H9 (cell line): ENCODE measurements around the gene HLA-DQA1. TPM values are rescaled to one million over a fixed set of nuclear protein-coding genes. Genes with fewer than 3 reads are reported as not detected.
"Not testable (repeated sequence)": the region's sequence is repeated elsewhere in the genome, so short reads cannot be mapped to it uniquely, and the experiment has no call there.

Experiments used
- DNase-seq: peaks from one replicate; pipeline ENCODE4 v3.0.0-alpha.2; 2017
- H2AFZ ChIP-seq: one replicate; pipeline ENCODE4 v1.6.1; 2013; ENCODE audit warnings: mild to moderate bottlenecking, low read length, control low read depth, moderate library complexity
- H2AK5ac ChIP-seq: 2 replicates; pipeline ENCODE4 v1.6.1; 2013; ENCODE audit warnings: low read length, control low read depth, mixed read lengths; ENCODE audit not compliant: insufficient read length
- H2BK120ac ChIP-seq: one replicate; pipeline ENCODE4 v1.6.1; 2013; ENCODE audit warnings: low read depth, mild to moderate bottlenecking, low read length, control low read depth, inconsistent platforms; ENCODE audit not compliant: poor library complexity, severe bottlenecking
- H2BK12ac ChIP-seq: 2 replicates; pipeline ENCODE4 v1.6.1; 2013; ENCODE audit warnings: low read length, control low read depth, mixed read lengths, low read depth; ENCODE audit not compliant: insufficient read length
- H2BK15ac ChIP-seq: 2 replicates; pipeline ENCODE4 v1.6.1; 2013; ENCODE audit warnings: low read depth, low read length, control low read depth
- H2BK20ac ChIP-seq: one replicate; pipeline ENCODE4 v1.6.1; 2013; ENCODE audit warnings: low read depth, mild to moderate bottlenecking, low read length, control low read depth, inconsistent platforms; ENCODE audit not compliant: poor library complexity, severe bottlenecking
- H2BK5ac ChIP-seq: 2 replicates; pipeline ENCODE4 v1.6.1; 2013; ENCODE audit warnings: low read length, control low read depth, mixed read lengths; ENCODE audit not compliant: insufficient read length
- H3K14ac ChIP-seq: 2 replicates; pipeline ENCODE4 v1.6.1; 2013; ENCODE audit warnings: low read length, control low read depth; ENCODE audit not compliant: insufficient read depth
- H3K18ac ChIP-seq: 2 replicates; pipeline ENCODE4 v1.6.1; 2013; ENCODE audit warnings: low read depth, mild to moderate bottlenecking, mixed read lengths, low read length, control low read depth; ENCODE audit not compliant: insufficient read length
- H3K23ac ChIP-seq: 2 replicates; pipeline ENCODE4 v1.6.1; 2013; ENCODE audit warnings: low read length, control low read depth, mixed read lengths, low read depth; ENCODE audit not compliant: insufficient read length
- H3K23me2 ChIP-seq: 2 replicates; pipeline ENCODE4 v1.6.1; 2013; ENCODE audit warnings: low read depth, mild to moderate bottlenecking, mixed read lengths, low read length, control low read depth; ENCODE audit not compliant: insufficient read length, poor library complexity, severe bottlenecking
- H3K27ac ChIP-seq: 2 replicates; pipeline ENCODE4 v1.5.1; 2013; ENCODE audit warnings: low read length, control low read depth, mixed read lengths, low read depth; ENCODE audit not compliant: insufficient read length
- H3K27me3 ChIP-seq: 2 replicates; pipeline ENCODE4 v1.6.1; 2013; ENCODE audit warnings: low read length, control low read depth, inconsistent platforms; ENCODE audit not compliant: insufficient read depth
- H3K4ac ChIP-seq: 2 replicates; pipeline ENCODE4 v1.6.1; 2013; ENCODE audit warnings: low read depth, mild to moderate bottlenecking, control low read depth, inconsistent platforms, low read length, moderate library complexity
- H3K4me1 ChIP-seq: 2 replicates; pipeline ENCODE4 v1.6.1; 2013; ENCODE audit warnings: low read length, control low read depth, inconsistent platforms; ENCODE audit not compliant: insufficient read depth
- H3K4me2 ChIP-seq: 2 replicates; pipeline ENCODE4 v1.6.1; 2013; ENCODE audit warnings: low read length, control low read depth, mixed read lengths; ENCODE audit not compliant: insufficient read length, insufficient read depth
- H3K56ac ChIP-seq: 2 replicates; pipeline ENCODE4 v1.6.1; 2013; ENCODE audit warnings: low read depth, mild to moderate bottlenecking, mixed read lengths, low read length, control low read depth; ENCODE audit not compliant: insufficient read length
- H3K79me1 ChIP-seq: 2 replicates; pipeline ENCODE4 v1.6.1; 2013; ENCODE audit warnings: low read depth, mild to moderate bottlenecking, moderate library complexity, low read length, control low read depth, inconsistent platforms; ENCODE audit not compliant: insufficient read depth, poor library complexity, severe bottlenecking
- H3K79me2 ChIP-seq: 2 replicates; pipeline ENCODE4 v1.6.1; 2013; ENCODE audit warnings: low read length, control low read depth, inconsistent platforms; ENCODE audit not compliant: insufficient read depth
- H3K9ac ChIP-seq: 2 replicates; pipeline ENCODE4 v1.6.1; 2013; ENCODE audit warnings: low read length, control low read depth, mixed read lengths; ENCODE audit not compliant: insufficient read length; ENCODE audit errors: extremely low read depth
- H3K9me3 ChIP-seq: one replicate; pipeline ENCODE4 v1.6.1; 2013; ENCODE audit warnings: low read depth, low read length, inconsistent platforms; ENCODE audit not compliant: control insufficient read depth
- H3T11ph ChIP-seq: one replicate; pipeline ENCODE4 v1.6.1; 2013; ENCODE audit warnings: mild to moderate bottlenecking, low read length, control low read depth, inconsistent platforms
- H4K20me1 ChIP-seq: one replicate; pipeline ENCODE4 v1.6.1; 2013; ENCODE audit not compliant: control insufficient read depth, insufficient read length, insufficient read depth
- H4K5ac ChIP-seq: 2 replicates; pipeline ENCODE4 v1.6.1; 2013; ENCODE audit warnings: low read depth, mild to moderate bottlenecking, mixed read lengths, low read length, control low read depth; ENCODE audit not compliant: insufficient read length
- H4K8ac ChIP-seq: replicated peaks from 2 replicates; pipeline ENCODE4 v1.6.1; 2013; ENCODE audit warnings: low read length, control low read depth, mixed read lengths, low read depth; ENCODE audit not compliant: insufficient read length
- H4K91ac ChIP-seq: 2 replicates; pipeline ENCODE4 v1.6.1; 2013; ENCODE audit warnings: low read depth, mild to moderate bottlenecking, moderate library complexity, mixed read lengths, low read length, control low read depth; ENCODE audit not compliant: insufficient read length
- H3K27ac Mint-ChIP-seq, 3 experiments: 2 replicates in 2 of 3; 3 replicates in 1 of 3; pipeline ENCODE4 v1.8.0; 2020 to 2021; ENCODE audit warnings: mixed read lengths in 3 of 3, mild to moderate bottlenecking in 1 of 3, moderate library complexity in 1 of 3
- H3K27me3 Mint-ChIP-seq: 2 replicates; pipeline ENCODE4 v1.8.0; 2021; ENCODE audit warnings: low read depth, mild to moderate bottlenecking, moderate library complexity, mixed read lengths
- H3K36me3 Mint-ChIP-seq, 3 experiments: 2 replicates in 2 of 3; 3 replicates in 1 of 3; pipeline ENCODE4 v1.8.0; 2020 to 2021; ENCODE audit warnings: low read depth in 3 of 3, mixed read lengths in 3 of 3; ENCODE audit not compliant: insufficient read depth in 1 of 3
- H3K4me1 Mint-ChIP-seq, 2 experiments: 2 replicates each; pipeline ENCODE4 v1.8.0; 2020; ENCODE audit warnings: mixed read lengths in 2 of 2
- H3K4me3 Mint-ChIP-seq, 2 experiments: 2 replicates in 1 of 2; 3 replicates in 1 of 2; pipeline ENCODE4 v1.8.0; 2020 to 2021; ENCODE audit warnings: mild to moderate bottlenecking in 2 of 2, mixed read lengths in 2 of 2, moderate library complexity in 1 of 2
- H3K9me3 Mint-ChIP-seq, 2 experiments: 2 replicates in 1 of 2; 3 replicates in 1 of 2; pipeline ENCODE4 v1.8.0; 2020; ENCODE audit warnings: mild to moderate bottlenecking in 2 of 2, mixed read lengths in 2 of 2, moderate library complexity in 1 of 2
- CTCF ChIP-seq: fragments of 200-600 bp; sonication (generic); conservative IDR thresholded peaks from 3 replicates; pipeline ENCODE4 v1.8.0; 2021; ENCODE audit warnings: antibody characterized with exemption, mild to moderate bottlenecking
- WGBS: extraction: QIAGEN DNeasy Blood & Tissue Kit; methylation state at CpG from one replicate; pipeline ENCODE4 v1.1.7; 2013; ENCODE audit warnings: missing lambda C conversion rate, low lambda C conversion rate, mixed read lengths; ENCODE audit not compliant: insufficient read length; ENCODE audit errors: extremely low coverage; 5-methylcytosine and 5-hydroxymethylcytosine counted together
- total RNA-seq: library from RNA; stranded (reverse); gene quantifications from 2 replicates; pipeline ENCODE4 v1.2.1, GENCODE V29; 2021

HLA-DQA1 gene
- total RNA-seq, 1 experiment from 2014 or later: 1.7 TPM

- H2BK5ac ChIP-seq: no peak overlapping the region
- H3K56ac ChIP-seq: no peak overlapping the region
- no peak overlapping the region for H4K8ac ChIP-seq
- H3K23me2 ChIP-seq: no peaks in the 10 kb centered on the region
- H2AFZ ChIP-seq: no peak overlapping the region
- no peak overlapping the region for H2BK15ac ChIP-seq
- no peak overlapping the region for H3K18ac ChIP-seq
- peaks cover 3 to 7% (median 3%) of the 10 kb centered on the region in 3 experiments; a peak in 6 of 7 replicates for H3K36me3 Mint-ChIP-seq
- no peak overlapping the region for H3K27ac ChIP-seq
- no peak overlapping the region for H2BK12ac ChIP-seq
- H3K9me3 ChIP-seq: no peaks in the 10 kb centered on the region
- H2BK20ac ChIP-seq: no peak overlapping the region
- H3K9ac ChIP-seq: no peak overlapping the region
- H3K4me2 ChIP-seq: no peak overlapping the region
- H3K27me3 Mint-ChIP-seq: peaks cover 12% of the 10 kb centered on the region
- H3K4me3 Mint-ChIP-seq: no peak overlapping the region
- H3K79me2 ChIP-seq: no peaks in the 10 kb centered on the region
- no peak for TF ChIP-seq CTCF
- no peaks in the 10 kb centered on the region for H3K79me1 ChIP-seq
- H3K4me1 Mint-ChIP-seq: peaks cover 20 to 30% of the 10 kb centered on the region in 2 experiments
- no peaks in the 10 kb centered on the region for H3K4me1 ChIP-seq
- no peaks in the 10 kb centered on the region for H4K20me1 ChIP-seq
- H3K14ac ChIP-seq: no peak overlapping the region
- peaks cover 4% of the 10 kb centered on the region; the same call in 1 of the 2 replicates for H3K27me3 ChIP-seq
- no peak overlapping the region for H3T11ph ChIP-seq
- H4K91ac ChIP-seq: no peak overlapping the region
- no peak overlapping the region for H2AK5ac ChIP-seq
- peaks cover 11 to 17% of the 10 kb centered on the region in 2 experiments for H3K9me3 Mint-ChIP-seq
- no peak overlapping the region for H3K23ac ChIP-seq
- H3K4ac ChIP-seq: no peak overlapping the region
- no peak for DNase-seq
- H4K5ac ChIP-seq: no peak overlapping the region
- H3K27ac Mint-ChIP-seq: no peak overlapping the region
- no peak overlapping the region for H2BK120ac ChIP-seq
Measured at GRCh38 chr6:32669893-32670292, 32.7 kb downstream of the HLA-DQA1 start.

GRCh38 chr6:32671908-32672307, 34.7 kb downstream of the HLA-DQA1 start:
- H3K4me3 Mint-ChIP-seq, H3K14ac ChIP-seq: not testable (repeated sequence)

More at GRCh38 chr6:32671908-32672307, 34.7 kb downstream of the HLA-DQA1 start:
- H3K4ac ChIP-seq, H2BK120ac ChIP-seq, H3K79me2 ChIP-seq, H3K27me3 Mint-ChIP-seq, H3K56ac ChIP-seq, H4K20me1 ChIP-seq, H3T11ph ChIP-seq, H3K9ac ChIP-seq, H3K27ac ChIP-seq, H2AK5ac ChIP-seq, DNase-seq, H2AFZ ChIP-seq, H4K5ac ChIP-seq, H2BK5ac ChIP-seq, H3K18ac ChIP-seq, H3K79me1 ChIP-seq, H4K8ac ChIP-seq, H4K91ac ChIP-seq, H2BK12ac ChIP-seq, H2BK20ac ChIP-seq, H3K23me2 ChIP-seq, H3K4me2 ChIP-seq, H3K9me3 ChIP-seq, H2BK15ac ChIP-seq, H3K4me1 ChIP-seq, H3K27ac Mint-ChIP-seq, H3K27me3 ChIP-seq, H3K36me3 Mint-ChIP-seq, H3K23ac ChIP-seq: not testable (repeated sequence)
- no CpG with 5 or more reads among the region's 2 CpGs for WGBS
- H3K4me1 Mint-ChIP-seq: peaks cover 4 to 16% of the 10 kb centered on the region in 2 experiments
- peaks cover 11 to 17% of the 10 kb centered on the region in 2 experiments for H3K9me3 Mint-ChIP-seq
